GM13977 (cell line): ENCODE measurements around the gene ARL6IP4.

Experiments
- DNase-seq: peaks from one replicate; pipeline ENCODE4 v3.0.0; 2012; ENCODE audit warnings: low spot score
- CTCF ChIP-seq: IDR thresholded peaks from 2 replicates; pipeline ENCODE4 v1.5.1; 2012; ENCODE audit warnings: mild to moderate bottlenecking, control low read depth; ENCODE audit not compliant: insufficient read depth; ENCODE audit errors: extremely low read depth, missing control alignments
- in situ Hi-C: fragments of 300-500 bp; cut with MboI; formaldehyde crosslinking; loops from one replicate; pipeline ENCODE4 v1.12.0; 2022; ENCODE audit warnings: low sequenced_read_pairs, low pct_unique_long_range_greater_than_20kb, mixed read lengths, inconsistent platforms; ENCODE audit not compliant: unreplicated experiment

The ARL6IP4 gene

GRCh38 chr12:122965321-122965751 is 15.1 kb upstream of the ARL6IP4 start:
- no peak for TF ChIP-seq CTCF
- no peak for DNase-seq
- in situ Hi-C loops = loop anchor here (25.0 kb wide), 1 partner anchor 328 kb away; no protein-coding TSS in a partner anchor

GRCh38 chr12:122965851-122966742 is 14.4 kb upstream of the ARL6IP4 start, which contains the start of gene ABCB9:
Gene ABCB9 (minus strand): TSS chr12:122966463. CDS start chr12:122960235, 6,228 bp downstream.
- in situ Hi-C loops = loop anchor here (25.0 kb wide), 1 partner anchor 329 kb away; no protein-coding TSS in a partner anchor
- TF ChIP-seq CTCF = no peak
- DNase-seq = peak; percentile 98

DNA sequence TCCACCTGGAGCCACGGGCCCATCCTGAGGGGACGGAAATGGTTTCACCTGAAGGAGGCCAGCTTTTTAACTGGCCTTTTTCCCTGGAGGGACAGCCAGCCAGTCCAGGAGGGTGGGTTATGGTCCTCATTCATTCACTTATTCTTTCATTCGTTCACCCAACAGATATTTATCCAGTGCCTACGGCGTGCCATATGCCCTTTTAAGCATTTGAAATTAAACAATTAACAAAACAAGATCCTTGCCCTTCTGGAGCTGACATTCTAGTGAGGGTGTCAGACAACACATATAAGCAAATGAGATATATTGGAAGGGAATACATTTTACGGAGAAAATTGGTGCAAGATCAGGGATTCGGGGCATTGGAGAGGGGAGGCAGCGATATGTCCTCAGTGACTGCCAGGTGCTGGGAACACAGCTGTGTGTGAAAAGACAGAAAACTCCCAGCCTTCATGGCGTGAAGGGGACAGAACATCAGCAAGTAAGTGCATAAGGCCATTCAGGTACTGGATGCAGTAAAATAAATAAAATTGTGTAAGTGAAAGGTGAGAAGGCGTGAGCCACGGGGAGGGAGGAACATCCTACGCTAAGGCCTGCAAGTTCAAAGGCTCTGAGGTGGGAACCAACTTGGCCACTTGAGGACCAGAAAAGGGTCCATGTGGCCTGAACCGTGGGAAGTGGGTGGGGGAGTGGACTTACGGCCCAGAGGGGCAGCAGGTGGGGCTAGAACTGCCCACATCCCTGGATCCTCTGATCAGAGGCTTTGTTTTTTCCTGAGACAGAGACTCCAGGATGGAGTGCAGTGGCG is 13.5 kb upstream of the ARL6IP4 start:
- DNase-seq = no peak
- in situ Hi-C loops = loop anchor here (25.0 kb wide), 1 partner anchor 330 kb away; no protein-coding TSS in a partner anchor
- TF ChIP-seq CTCF = no peak

- no peak for DNase-seq
- no peak for TF ChIP-seq CTCF
- in situ Hi-C loops = loop anchor here (25.0 kb wide), 1 partner anchor 331 kb away; no protein-coding TSS in a partner anchor
Measured at GRCh38 chr12:122968104-122968503, 12.4 kb upstream of the ARL6IP4 start.

GRCh38 chr12:122969676-122970075 is 10.8 kb upstream of the ARL6IP4 start:
- in situ Hi-C loops = loop anchor here (25.0 kb wide), 1 partner anchor 332 kb away; no protein-coding TSS in a partner anchor
- no peak for DNase-seq
- no peak for TF ChIP-seq CTCF

- TF ChIP-seq CTCF = no peak
- in situ Hi-C loops = loop anchor here (25.0 kb wide), 1 partner anchor 337 kb away; no protein-coding TSS in a partner anchor
Measured at GRCh38 chr12:122974274-122974891, 6.1 kb upstream of the ARL6IP4 start.

More at GRCh38 chr12:122974274-122974891, 6.1 kb upstream of the ARL6IP4 start:
- DNase-seq = peak; percentile 92
